Neutrophil (primary cell): ENCODE measurements around the gene CEP112.

Experiments
- H3K27ac ChIP-seq: fragments of 200-600 bp; sonication (generic); 2 replicates; pipeline ENCODE4 v1.5.1; 2016; ENCODE audit warnings: mild to moderate bottlenecking, moderate library complexity
- H3K27me3 ChIP-seq: fragments of 200-600 bp; sonication (generic); 2 replicates; pipeline ENCODE4 v1.6.0; 2016; ENCODE audit warnings: mild to moderate bottlenecking
- H3K36me3 ChIP-seq: fragments of 200-600 bp; sonication (generic); 2 replicates; pipeline ENCODE4 v1.5.1; 2017
- H3K4me1 ChIP-seq, 2 experiments: fragments of 200-600 bp in 1 of 2; sonication (generic) in 1 of 2; 1 replicate in 1 of 2; 2 replicates in 1 of 2; pipeline versions ENCODE4 v1.5.1 to v1.6.1; 2013 to 2016; ENCODE audit warnings: low read depth in 1 of 2, low read length in 1 of 2, mild to moderate bottlenecking in 1 of 2, moderate library complexity in 1 of 2; ENCODE audit not compliant: control insufficient read depth in 1 of 2, insufficient read depth in 1 of 2
- H3K4me3 ChIP-seq, 2 experiments: fragments of 200-600 bp in 1 of 2; sonication (generic) in 1 of 2; 1 replicate in 1 of 2; 2 replicates in 1 of 2; pipeline ENCODE4 v1.5.1; 2013 to 2016; ENCODE audit warnings: low read depth in 1 of 2, low read length in 1 of 2, mild to moderate bottlenecking in 1 of 2, moderate library complexity in 1 of 2
- H3K9me3 ChIP-seq: fragments of 200-600 bp; sonication (generic); 2 replicates; pipeline ENCODE4 v1.5.1; 2016
- TF ChIP-seq, protein P1 (sequence below): fragments of 200-600 bp; sonication (generic); IDR thresholded peaks from 2 replicates; pipeline ENCODE4 v1.5.1; 2016; ENCODE audit warnings: antibody characterized with exemption

The CEP112 gene

GRCh38 chr17:65601881-65602280, 590.1 kb downstream of the CEP112 start:
- Histone ChIP-seq H3K9me3 (no peaks in the 10 kb centered on the region), H3K4me3 (no peak overlapping the region), H3K4me1 (no peaks in the 10 kb centered on the region), H3K27me3 (no peaks in the 10 kb centered on the region), H3K27ac (no peak overlapping the region), H3K36me3 (no peaks in the 10 kb centered on the region)
- TF ChIP-seq, protein P1, sequence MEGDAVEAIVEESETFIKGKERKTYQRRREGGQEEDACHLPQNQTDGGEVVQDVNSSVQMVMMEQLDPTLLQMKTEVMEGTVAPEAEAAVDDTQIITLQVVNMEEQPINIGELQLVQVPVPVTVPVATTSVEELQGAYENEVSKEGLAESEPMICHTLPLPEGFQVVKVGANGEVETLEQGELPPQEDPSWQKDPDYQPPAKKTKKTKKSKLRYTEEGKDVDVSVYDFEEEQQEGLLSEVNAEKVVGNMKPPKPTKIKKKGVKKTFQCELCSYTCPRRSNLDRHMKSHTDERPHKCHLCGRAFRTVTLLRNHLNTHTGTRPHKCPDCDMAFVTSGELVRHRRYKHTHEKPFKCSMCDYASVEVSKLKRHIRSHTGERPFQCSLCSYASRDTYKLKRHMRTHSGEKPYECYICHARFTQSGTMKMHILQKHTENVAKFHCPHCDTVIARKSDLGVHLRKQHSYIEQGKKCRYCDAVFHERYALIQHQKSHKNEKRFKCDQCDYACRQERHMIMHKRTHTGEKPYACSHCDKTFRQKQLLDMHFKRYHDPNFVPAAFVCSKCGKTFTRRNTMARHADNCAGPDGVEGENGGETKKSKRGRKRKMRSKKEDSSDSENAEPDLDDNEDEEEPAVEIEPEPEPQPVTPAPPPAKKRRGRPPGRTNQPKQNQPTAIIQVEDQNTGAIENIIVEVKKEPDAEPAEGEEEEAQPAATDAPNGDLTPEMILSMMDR, result no peak

GRCh38 chr17:65601145-65601544, 590.8 kb downstream of the CEP112 start:
- no peak overlapping the region for H3K4me3 ChIP-seq
- no peak overlapping the region for H3K27ac ChIP-seq
- TF ChIP-seq, protein P1, result no peak
- no peaks in the 10 kb centered on the region for H3K9me3 ChIP-seq
- no peaks in the 10 kb centered on the region for H3K27me3 ChIP-seq
- no peaks in the 10 kb centered on the region for H3K4me1 ChIP-seq
- no peaks in the 10 kb centered on the region for H3K36me3 ChIP-seq

DNA sequence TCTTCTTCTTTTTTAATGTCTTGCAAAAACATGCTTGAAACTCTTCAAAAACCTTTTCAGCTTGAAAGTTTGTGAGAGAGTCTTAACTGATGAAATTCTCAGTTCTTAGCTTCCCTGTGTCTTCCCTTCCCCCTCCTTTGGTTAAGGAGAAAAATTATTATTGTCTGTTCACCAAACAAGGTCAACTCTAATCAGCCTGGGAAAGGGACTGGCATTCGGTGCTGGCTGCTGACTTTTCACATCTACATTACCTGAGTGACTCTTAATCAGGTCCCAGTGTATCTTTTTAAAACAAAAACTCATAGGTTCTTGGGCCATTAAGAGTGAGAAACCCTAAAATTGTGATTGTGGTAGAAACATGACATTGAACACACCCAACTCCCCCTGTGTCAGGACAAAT, 591.4 kb downstream of the CEP112 start:
- Histone ChIP-seq H3K27me3 (peaks cover 1% of the 10 kb centered on the region), H3K4me3 (no peak overlapping the region), H3K36me3 (no peaks in the 10 kb centered on the region), H3K4me1 (no peaks in the 10 kb centered on the region), H3K9me3 (no peaks in the 10 kb centered on the region), H3K27ac (no peak overlapping the region)
- TF ChIP-seq, protein P1, result no peak

DNA sequence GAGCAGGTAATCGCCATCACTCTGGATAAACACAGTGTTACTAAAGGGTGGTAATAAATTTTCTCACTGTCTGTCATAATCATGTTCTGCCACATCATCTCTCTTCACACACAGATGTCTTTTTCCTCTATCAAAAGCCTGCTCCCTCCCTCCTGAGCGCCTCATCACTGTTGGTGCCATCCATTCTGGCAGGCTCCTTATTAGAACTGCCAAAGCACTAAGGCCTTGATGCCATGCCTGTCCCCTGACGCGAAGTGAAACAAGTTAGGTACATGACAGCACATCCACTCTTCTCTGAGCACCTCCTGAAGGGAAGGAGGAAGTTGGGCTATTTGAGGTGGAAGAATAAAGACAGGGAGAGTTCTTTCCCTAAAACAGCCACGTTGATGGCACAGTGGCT, 592.3 kb downstream of the CEP112 start:
- no peak overlapping the region for H3K27ac ChIP-seq
- TF ChIP-seq, protein P1, result no peak
- no peak overlapping the region for H3K4me3 ChIP-seq
- peaks cover 10% of the 10 kb centered on the region for H3K27me3 ChIP-seq
- H3K4me1 ChIP-seq, result no peaks in the 10 kb centered on the region
- no peaks in the 10 kb centered on the region for H3K9me3 ChIP-seq
- H3K36me3 ChIP-seq, result no peaks in the 10 kb centered on the region

DNA sequence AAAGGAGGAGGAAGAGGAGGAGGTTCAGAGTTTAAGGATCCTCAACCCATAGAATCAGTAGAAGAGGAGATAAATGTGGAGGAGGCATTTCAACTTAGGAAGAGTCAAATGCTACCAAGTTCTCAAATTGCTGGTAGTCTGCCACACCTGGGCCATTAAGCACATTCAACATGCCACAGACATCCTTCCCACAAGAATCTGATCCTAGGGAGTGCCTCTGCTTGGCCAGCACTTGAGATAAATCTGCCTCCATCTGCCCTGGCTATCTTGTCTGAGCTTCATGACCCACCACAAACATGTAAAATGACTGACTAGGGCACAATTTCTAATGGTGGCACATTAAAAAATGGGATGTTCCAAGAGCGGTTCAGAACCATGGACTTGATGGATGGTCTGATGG, 593.2 kb downstream of the CEP112 start:
- TF ChIP-seq, protein P1, result no peak
- Histone ChIP-seq H3K36me3 (no peaks in the 10 kb centered on the region), H3K9me3 (no peaks in the 10 kb centered on the region), H3K4me1 (no peaks in the 10 kb centered on the region), H3K27me3 (peaks cover 19% of the 10 kb centered on the region), H3K4me3 (no peak overlapping the region), H3K27ac (no peak overlapping the region)

GRCh38 chr17:65595071-65595656, 596.8 kb downstream of the CEP112 start:
- H3K36me3 ChIP-seq, result no peaks in the 10 kb centered on the region
- no peak overlapping the region for H3K27ac ChIP-seq
- H3K9me3 ChIP-seq, result no peaks in the 10 kb centered on the region
- H3K27me3 ChIP-seq, result peaks cover 35% of the 10 kb centered on the region
- H3K4me1 ChIP-seq, result no peaks in the 10 kb centered on the region
- no peak overlapping the region for H3K4me3 ChIP-seq
- TF ChIP-seq, protein P1, result no peak
